ENCODE measurements around the gene RAPSN. TPM values are rescaled to one million over a fixed set of nuclear protein-coding genes. Genes with fewer than 3 reads are reported as not detected.

The RAPSN gene
- total RNA-seq, 1 donor from 2014 or later = not detected

- H3K27ac Mint-ChIP-seq = no peak overlapping the region
- H3K27me3 Mint-ChIP-seq (ENCODE audit: insufficient read depth, low read depth) = peaks cover 8% of the 10 kb centered on the region
- peaks cover 10% of the 10 kb centered on the region for H3K4me1 Mint-ChIP-seq
- H3K36me3 ChIP-seq = no peaks in the 10 kb centered on the region
- no peaks in the 10 kb centered on the region for H3K36me3 Mint-ChIP-seq
- H3K4me3 Mint-ChIP-seq = no peak overlapping the region
- H3K79me2 ChIP-seq (ENCODE audit: low read depth) = no peaks in the 10 kb centered on the region
- no peak overlapping the region for H2AFZ ChIP-seq (replicated peaks)
- H3K9me3 ChIP-seq (ENCODE audit: low read depth) = no peaks in the 10 kb centered on the region
- H3K27ac ChIP-seq = no peak overlapping the region
- H4K20me1 ChIP-seq (ENCODE audit: low read depth) = no peaks in the 10 kb centered on the region
- TF ChIP-seq EZH2phosphoT487 (IDR thresholded peaks at IDR 0.05) = no peak
- TF ChIP-seq CTCF (IDR thresholded peaks at IDR 0.05) = no peak
- TF ChIP-seq EZH2 (IDR thresholded peaks at IDR 0.05) = no peak
- no peaks in the 10 kb centered on the region for H3K27me3 ChIP-seq
- peaks cover 20% of the 10 kb centered on the region for H3F3A ChIP-seq (ENCODE audit: low read depth)
- H3K4me2 ChIP-seq = no peak overlapping the region
- peaks cover 5% of the 10 kb centered on the region for H3K4me1 ChIP-seq
- no peak for DNase-seq (ENCODE audit: low spot score)
- no peak overlapping the region for H3K9ac ChIP-seq
- no peak overlapping the region for H3K4me3 ChIP-seq
- no peaks in the 10 kb centered on the region for H3K9me3 Mint-ChIP-seq
Measured at GRCh38 chr11:47395223-47396048, 53.5 kb downstream of the RAPSN start.

GRCh38 chr11:47394322-47395222, 54.4 kb downstream of the RAPSN start:
- TF ChIP-seq EZH2phosphoT487 (IDR thresholded peaks at IDR 0.05) (no peak), EZH2 (IDR thresholded peaks at IDR 0.05) (no peak), CTCF (IDR thresholded peaks at IDR 0.05) (no peak)
- Histone ChIP-seq H3K4me2 (no peak overlapping the region), H3F3A (ENCODE audit: low read depth) (peaks cover 12% of the 10 kb centered on the region), H3K36me3 (no peaks in the 10 kb centered on the region), H3K27ac (no peak overlapping the region), H3K9me3 (ENCODE audit: low read depth) (no peaks in the 10 kb centered on the region), H3K27me3 (no peaks in the 10 kb centered on the region), H3K79me2 (ENCODE audit: low read depth) (no peaks in the 10 kb centered on the region), H3K4me1 (peaks cover under 1% of the 10 kb centered on the region), H3K4me3 (no peak overlapping the region), H3K9ac (no peak overlapping the region), H4K20me1 (ENCODE audit: low read depth) (no peaks in the 10 kb centered on the region), H2AFZ (replicated peaks) (no peak overlapping the region)
- H3K4me3 Mint-ChIP-seq = no peak overlapping the region
- no peak overlapping the region for H3K27ac Mint-ChIP-seq
- DNase-seq (ENCODE audit: low spot score) = peak; percentile 2
- H3K36me3 Mint-ChIP-seq = no peaks in the 10 kb centered on the region
- H3K9me3 Mint-ChIP-seq = no peaks in the 10 kb centered on the region
- peaks cover 6% of the 10 kb centered on the region for H3K4me1 Mint-ChIP-seq
- peaks cover 6% of the 10 kb centered on the region for H3K27me3 Mint-ChIP-seq (ENCODE audit: insufficient read depth, low read depth)

- H3K4me2 ChIP-seq = no peak overlapping the region
- H3K27ac Mint-ChIP-seq = no peak overlapping the region
Measured at GRCh38 chr11:47394050-47394321, 55.0 kb downstream of the RAPSN start.

More at GRCh38 chr11:47394050-47394321, 55.0 kb downstream of the RAPSN start:
- H4K20me1 ChIP-seq (ENCODE audit: low read depth) = no peaks in the 10 kb centered on the region
- H3K27ac ChIP-seq = no peak overlapping the region
- H3F3A ChIP-seq (ENCODE audit: low read depth) = peaks cover 7% of the 10 kb centered on the region
- H3K36me3 ChIP-seq = no peaks in the 10 kb centered on the region
- H3K36me3 Mint-ChIP-seq = no peaks in the 10 kb centered on the region
- H3K4me3 ChIP-seq = no peak overlapping the region
- no peak overlapping the region for H3K4me3 Mint-ChIP-seq
- peaks cover 3% of the 10 kb centered on the region for H3K4me1 Mint-ChIP-seq
- H3K27me3 Mint-ChIP-seq (ENCODE audit: insufficient read depth, low read depth) = peaks cover 3% of the 10 kb centered on the region
- H3K4me1 ChIP-seq = no peaks in the 10 kb centered on the region
- TF ChIP-seq EZH2 (IDR thresholded peaks at IDR 0.05) (no peak), CTCF (IDR thresholded peaks at IDR 0.05) (no peak), EZH2phosphoT487 (IDR thresholded peaks at IDR 0.05) (no peak)
- H2AFZ ChIP-seq (replicated peaks) = no peak overlapping the region
- H3K79me2 ChIP-seq (ENCODE audit: low read depth) = no peaks in the 10 kb centered on the region
- no peak overlapping the region for H3K9ac ChIP-seq
- no peak for DNase-seq (ENCODE audit: low spot score)
- H3K27me3 ChIP-seq = no peaks in the 10 kb centered on the region
- no peaks in the 10 kb centered on the region for H3K9me3 ChIP-seq (ENCODE audit: low read depth)
- no peaks in the 10 kb centered on the region for H3K9me3 Mint-ChIP-seq

All from neural progenitor cell (in vitro differentiated cells).